ENCODE data around the gene SLC4A7. TPM values are rescaled to one million over a fixed set of nuclear protein-coding genes. Genes with fewer than 3 reads are reported as not detected.

The SLC4A7 gene
- polyA plus RNA-seq, 1 donor (not counting 4 experiments of a cell fraction or from before 2014, with no cell fraction given) = 28.5 TPM

DNA sequence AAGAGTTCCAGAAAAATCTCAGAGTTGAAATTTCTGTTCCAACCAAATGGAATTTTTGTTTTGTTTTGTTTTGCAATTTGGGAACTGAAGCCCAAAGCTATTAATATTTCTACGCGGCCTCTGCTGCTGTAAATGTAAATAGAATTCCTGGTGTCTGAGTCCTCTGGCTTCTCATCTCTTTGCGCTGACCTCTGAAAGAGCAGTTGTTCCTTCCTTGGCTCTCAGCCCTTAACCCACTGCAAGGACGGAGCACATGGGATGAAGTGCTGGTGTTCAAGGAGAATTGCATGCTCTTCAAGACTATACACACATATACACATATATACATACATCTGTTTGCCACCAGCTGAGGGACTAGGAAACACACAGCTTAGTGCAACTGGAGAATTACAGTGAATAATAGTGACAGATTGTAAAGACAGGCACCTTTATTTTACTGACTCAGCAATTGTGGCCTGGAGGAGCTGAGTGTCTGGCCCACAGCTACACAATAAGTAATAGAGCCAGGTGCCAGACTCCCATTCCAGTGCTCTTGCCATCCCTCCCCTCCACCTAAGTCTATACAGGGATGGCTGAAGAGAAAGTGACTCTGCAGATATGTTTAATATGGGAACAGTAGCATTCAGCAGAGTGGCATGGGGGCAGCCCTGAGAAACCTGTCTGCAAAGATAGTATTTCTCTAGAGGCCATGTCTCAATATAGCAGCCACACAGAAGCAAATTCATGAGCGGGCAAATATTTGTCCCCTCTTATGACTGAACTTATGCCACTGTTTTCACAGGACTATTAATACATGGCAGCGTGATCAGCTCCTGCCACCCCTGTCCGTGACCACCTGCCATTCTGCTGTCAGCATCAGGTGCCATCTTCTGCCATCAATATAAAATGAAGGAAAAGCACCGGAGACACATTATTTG is 157.3 kb downstream of the SLC4A7 start:
- Histone ChIP-seq H2AFZ (ENCODE audit: control insufficient read depth, low read length) (no peak overlapping the region), H3K79me2 (ENCODE audit: control insufficient read depth, insufficient read depth, low read length) (no peaks in the 10 kb centered on the region), H3K4me1 (ENCODE audit: control insufficient read depth, extremely low read depth, insufficient read depth, low read length) (peaks cover 3% of the 10 kb centered on the region), H3K4me2 (ENCODE audit: control insufficient read depth, extremely low read depth, insufficient read depth, low read depth, low read length) (no peak overlapping the region), H3K9me1 (ENCODE audit: control insufficient read depth, extremely low read depth, insufficient read depth, low read length) (no peaks in the 10 kb centered on the region), H3K27ac (ENCODE audit: control insufficient read depth, insufficient read depth, low read length) (no peak overlapping the region), H3K36me3 (ENCODE audit: control insufficient read depth in 2 of 2, extremely low read depth in 1 of 2, insufficient read depth in 2 of 2, low read length in 2 of 2) (no peaks in the 10 kb centered on the region), H3K9ac (ENCODE audit: control insufficient read depth, extremely low read depth, insufficient read depth, low read length) (no peak overlapping the region), H3K4me3 (ENCODE audit: control insufficient read depth in 2 of 3, extremely low read depth in 1 of 3, insufficient read depth in 2 of 3, low read depth in 1 of 3, low read length in 3 of 3) (no peak overlapping the region), H4K20me1 (ENCODE audit: control insufficient read depth, extremely low read depth, insufficient read depth, low read length) (no peaks in the 10 kb centered on the region), H3K9me3 (ENCODE audit: control insufficient read depth, low read depth, low read length) (no peaks in the 10 kb centered on the region), H3K27me3 (ENCODE audit: control insufficient read depth, extremely low read depth, insufficient read depth, low read length) (no peaks in the 10 kb centered on the region)
- dilution Hi-C loops (cut with MboI; ENCODE audit: extremely low pct_ligation_motif_present, low sequenced_read_pairs) = no loop called here
- no peak for FAIRE-seq
- TF ChIP-seq, protein P1, sequence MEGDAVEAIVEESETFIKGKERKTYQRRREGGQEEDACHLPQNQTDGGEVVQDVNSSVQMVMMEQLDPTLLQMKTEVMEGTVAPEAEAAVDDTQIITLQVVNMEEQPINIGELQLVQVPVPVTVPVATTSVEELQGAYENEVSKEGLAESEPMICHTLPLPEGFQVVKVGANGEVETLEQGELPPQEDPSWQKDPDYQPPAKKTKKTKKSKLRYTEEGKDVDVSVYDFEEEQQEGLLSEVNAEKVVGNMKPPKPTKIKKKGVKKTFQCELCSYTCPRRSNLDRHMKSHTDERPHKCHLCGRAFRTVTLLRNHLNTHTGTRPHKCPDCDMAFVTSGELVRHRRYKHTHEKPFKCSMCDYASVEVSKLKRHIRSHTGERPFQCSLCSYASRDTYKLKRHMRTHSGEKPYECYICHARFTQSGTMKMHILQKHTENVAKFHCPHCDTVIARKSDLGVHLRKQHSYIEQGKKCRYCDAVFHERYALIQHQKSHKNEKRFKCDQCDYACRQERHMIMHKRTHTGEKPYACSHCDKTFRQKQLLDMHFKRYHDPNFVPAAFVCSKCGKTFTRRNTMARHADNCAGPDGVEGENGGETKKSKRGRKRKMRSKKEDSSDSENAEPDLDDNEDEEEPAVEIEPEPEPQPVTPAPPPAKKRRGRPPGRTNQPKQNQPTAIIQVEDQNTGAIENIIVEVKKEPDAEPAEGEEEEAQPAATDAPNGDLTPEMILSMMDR (optimal IDR thresholded peaks at IDR 0.05 in 1 of 3, IDR thresholded peaks at IDR 0.05 in 1 of 3, conservative IDR thresholded peaks at IDR 0.05 in 1 of 3; ENCODE audit: extremely low read depth in 1 of 3, insufficient read depth in 2 of 3, low read length in 3 of 3) = no peak
- no peak for TF ChIP-seq EZH2 (IDR thresholded peaks at IDR 0.05; ENCODE audit: low read length)
- DNase-seq (ENCODE audit: low read depth, low spot score) = no peak

DNA sequence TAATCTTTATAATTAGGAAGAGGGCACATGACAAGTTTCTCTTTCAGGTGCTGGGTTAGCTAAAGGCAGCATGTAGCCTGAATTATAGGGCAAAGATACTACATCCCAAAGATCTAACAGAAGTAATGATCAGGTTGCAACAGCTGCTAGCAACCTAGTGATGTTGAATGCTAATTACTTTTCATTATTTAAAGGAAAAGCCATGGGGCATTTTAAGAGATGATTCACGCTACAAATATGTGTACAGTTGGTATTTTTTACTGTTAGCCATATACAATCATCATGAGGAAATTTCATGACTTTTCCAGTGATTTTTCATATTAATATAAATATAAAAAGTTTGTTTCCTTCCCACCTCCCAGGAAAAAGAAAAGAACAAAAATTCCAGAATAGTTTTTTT is 158.0 kb downstream of the SLC4A7 start:
- Histone ChIP-seq H3K9me1 (ENCODE audit: control insufficient read depth, extremely low read depth, insufficient read depth, low read length) (no peaks in the 10 kb centered on the region), H3K27ac (ENCODE audit: control insufficient read depth, insufficient read depth, low read length) (no peak overlapping the region), H2AFZ (ENCODE audit: control insufficient read depth, low read length) (no peak overlapping the region), H3K36me3 (ENCODE audit: control insufficient read depth in 2 of 2, extremely low read depth in 1 of 2, insufficient read depth in 2 of 2, low read length in 2 of 2) (no peaks in the 10 kb centered on the region), H3K27me3 (ENCODE audit: control insufficient read depth, extremely low read depth, insufficient read depth, low read length) (no peaks in the 10 kb centered on the region), H3K4me1 (ENCODE audit: control insufficient read depth, extremely low read depth, insufficient read depth, low read length) (peaks cover 3% of the 10 kb centered on the region), H3K4me2 (ENCODE audit: control insufficient read depth, extremely low read depth, insufficient read depth, low read depth, low read length) (no peak overlapping the region), H3K9me3 (ENCODE audit: control insufficient read depth, low read depth, low read length) (no peaks in the 10 kb centered on the region), H3K4me3 (ENCODE audit: control insufficient read depth in 2 of 3, extremely low read depth in 1 of 3, insufficient read depth in 2 of 3, low read depth in 1 of 3, low read length in 3 of 3) (no peak overlapping the region), H3K9ac (ENCODE audit: control insufficient read depth, extremely low read depth, insufficient read depth, low read length) (no peak overlapping the region), H4K20me1 (ENCODE audit: control insufficient read depth, extremely low read depth, insufficient read depth, low read length) (no peaks in the 10 kb centered on the region), H3K79me2 (ENCODE audit: control insufficient read depth, insufficient read depth, low read length) (no peaks in the 10 kb centered on the region)
- dilution Hi-C loops (cut with MboI; ENCODE audit: extremely low pct_ligation_motif_present, low sequenced_read_pairs) = no loop called here
- FAIRE-seq = no peak
- no peak for TF ChIP-seq EZH2 (IDR thresholded peaks at IDR 0.05; ENCODE audit: low read length)
- TF ChIP-seq, protein P1 (optimal IDR thresholded peaks at IDR 0.05 in 1 of 3, IDR thresholded peaks at IDR 0.05 in 1 of 3, conservative IDR thresholded peaks at IDR 0.05 in 1 of 3; ENCODE audit: extremely low read depth in 1 of 3, insufficient read depth in 2 of 3, low read length in 3 of 3) = no peak
- no peak for DNase-seq (ENCODE audit: low read depth, low spot score)

Measured in keratinocyte (primary cell).